GM12865 (cell line): Measurements from ENCODE around the gene TUBGCP6.
"Not testable (repeated sequence)": the region's sequence is repeated elsewhere in the genome, so short reads cannot be mapped to it uniquely, and the experiment has no call there.

Source experiments
- DNase-seq: peaks from one replicate; pipeline ENCODE4 v3.0.0; 2010; ENCODE audit warnings: low read depth
- H3K4me3 ChIP-seq: 2 replicates; pipeline ENCODE4 v1.5.1; 2011; ENCODE audit warnings: mild to moderate bottlenecking, low read depth, low read length, control low read depth
- CTCF ChIP-seq: IDR thresholded peaks from 2 replicates; pipeline ENCODE4 v1.5.1; 2011; ENCODE audit warnings: low read length, control low read depth, low read depth, inconsistent platforms; ENCODE audit not compliant: insufficient read depth; ENCODE audit errors: missing control alignments

The TUBGCP6 gene

GRCh38 chr22:50171319-50171964 is 73.4 kb downstream of the TUBGCP6 start:
- no peak for TF ChIP-seq CTCF
- DNase-seq, result no peak
- H3K4me3 ChIP-seq, result no peak overlapping the region

- DNase-seq, result no peak
- peak within 1 kb of the TSS; percentile 32; the same call in 1 of the 2 replicates for H3K4me3 ChIP-seq
- no peak for TF ChIP-seq CTCF
Observed at GRCh38 chr22:50170453-50171318, 74.1 kb downstream of the TUBGCP6 start, which contains the start of gene PANX2. Gene PANX2 (plus strand): TSS chr22:50170731. CDS start chr22:50170731, 0 bp downstream.

- no peak for TF ChIP-seq CTCF
- peak overlapping the region; percentile 32; the same call in 1 of the 2 replicates for H3K4me3 ChIP-seq
- peak; percentile 59 for DNase-seq
Observed at GRCh38 chr22:50169774-50170341, 75.0 kb downstream of the TUBGCP6 start.

- H3K4me3 ChIP-seq, result no peak overlapping the region
- TF ChIP-seq CTCF, result no peak
- no peak for DNase-seq
Observed at GRCh38 chr22:50169181-50169759, 75.6 kb downstream of the TUBGCP6 start.

GRCh38 chr22:50168490-50169180 is 76.2 kb downstream of the TUBGCP6 start:
- H3K4me3 ChIP-seq, DNase-seq: not testable (repeated sequence)

- no peak overlapping the region for H3K4me3 ChIP-seq
- no peak for TF ChIP-seq CTCF
- no peak for DNase-seq
Observed at GRCh38 chr22:50167689-50168489, 76.9 kb downstream of the TUBGCP6 start.
